Measurements from ENCODE around the gene UBE2M.
"Not testable (repeated sequence)": the region's sequence is repeated elsewhere in the genome, so short reads cannot be mapped to it uniquely, and the experiment has no call there.

UBE2M gene

GRCh38 chr19:58511353-58512208 is 46.8 kb downstream of the UBE2M start, which contains the start of gene SLC27A5:
Gene SLC27A5 (minus strand): TSS chr19:58511992. CDS start chr19:58511955, 37 bp downstream.
- no peak for DNase-seq (ENCODE audit: low spot score)

- no peak for DNase-seq (ENCODE audit: low spot score)
These were observed 48.1 kb downstream of the UBE2M start for GRCh38 chr19:58510084-58510862.

GRCh38 chr19:58509731-58510083 is 48.7 kb downstream of the UBE2M start:
- DNase-seq (ENCODE audit: low spot score) = no peak

GRCh38 chr19:58507602-58508223 is 50.7 kb downstream of the UBE2M start:
- DNase-seq (ENCODE audit: low spot score) = not testable (repeated sequence)

All from globus pallidus (tissue), 1 donor.